Testis (tissue), 2 donors: ENCODE data around the gene PIK3R4.

ENCODE experiments used
- CTCF ChIP-seq, 3 experiments: fragments of 450-650 bp in 2 of 3; fragments of 200-600 bp in 1 of 3; sonication (generic) in 1 of 3; IDR thresholded peaks; one replicate each; pipeline ENCODE4 v1.5.1; 2016 to 2019; ENCODE audit warnings: antibody characterized with exemption in 3 of 3, mild to moderate bottlenecking in 2 of 3, moderate library complexity in 1 of 3
- POLR2A ChIP-seq: fragments of 450-650 bp; IDR thresholded peaks from one replicate; pipeline ENCODE4 v1.6.1; 2017; ENCODE audit warnings: antibody characterized with exemption, mild to moderate bottlenecking, moderate library complexity

- TF ChIP-seq CTCF (IDR thresholded peaks at IDR 0.05) (no peak), POLR2A (no peak)
These were observed 101.4 kb downstream of the PIK3R4 start for GRCh38 chr3:130645261-130645660.
